CD4-positive, alpha-beta memory T cell (primary cell): ENCODE data around the gene TSHR. TPM values are rescaled to one million over a fixed set of nuclear protein-coding genes. Genes with fewer than 3 reads are reported as not detected.

Source experiments
- CTCF ChIA-PET: fragments of 350-600 bp; sonication (Branson Sonifier 250); formaldehyde crosslinking; loops from one replicate; lab custom pipeline; 2021; ENCODE audit warnings: inconsistent platforms; ENCODE audit not compliant: partially characterized antibody; lab: Charles Lee
- POLR2A ChIA-PET: fragments of 350-600 bp; sonication (Branson Sonifier 250); formaldehyde crosslinking; loops from one replicate; lab custom pipeline; 2021; ENCODE audit not compliant: partially characterized antibody; lab: Charles Lee
- DNase-seq, 5 donors: peaks; one replicate each; pipeline versions ENCODE4 v3.0.0 to v3.0.0-alpha.2; 2020 to 2022; ENCODE audit warnings: mixed read lengths in 1 of 5
- H3K27ac ChIP-seq: one replicate; pipeline ENCODE4 v1.7.0; 2013; ENCODE audit warnings: low read depth, low read length
- H3K27me3 ChIP-seq: 2 replicates; pipeline ENCODE4 v1.7.0; 2013; ENCODE audit warnings: mild to moderate bottlenecking, low read length, moderate library complexity; ENCODE audit not compliant: insufficient read depth
- H3K36me3 ChIP-seq: 2 replicates; pipeline ENCODE4 v1.7.0; 2013; ENCODE audit warnings: mild to moderate bottlenecking, low read length, moderate library complexity; ENCODE audit not compliant: insufficient read depth
- H3K4me1 ChIP-seq: 2 replicates; pipeline ENCODE4 v1.7.0; 2013; ENCODE audit warnings: mild to moderate bottlenecking, low read length, moderate library complexity; ENCODE audit not compliant: insufficient read depth
- H3K4me3 ChIP-seq, 2 donors: one replicate each; pipeline ENCODE4 v1.7.0; 2013; ENCODE audit warnings: low read length in 2 of 2, mild to moderate bottlenecking in 1 of 2
- H3K9me3 ChIP-seq, 2 donors: one replicate each; pipeline ENCODE4 v1.7.0; 2013; ENCODE audit warnings: low read length in 2 of 2, control low read depth in 1 of 2; ENCODE audit not compliant: control insufficient read depth in 1 of 2
- H3K27ac Mint-ChIP-seq, 7 donors: one replicate each; pipeline ENCODE4 v1.8.0; 2020 to 2021; ENCODE audit warnings: mixed read lengths in 7 of 7, mild to moderate bottlenecking in 6 of 7, inconsistent platforms in 3 of 7, moderate library complexity in 3 of 7
- H3K27me3 Mint-ChIP-seq, 2 donors: one replicate each; pipeline ENCODE4 v1.8.0; 2020 to 2021; ENCODE audit warnings: mixed read lengths in 2 of 2
- H3K36me3 Mint-ChIP-seq, 2 donors: one replicate each; pipeline ENCODE4 v1.8.0; 2020 to 2021; ENCODE audit warnings: mixed read lengths in 2 of 2, inconsistent platforms in 1 of 2, mild to moderate bottlenecking in 1 of 2
- H3K4me1 Mint-ChIP-seq, 4 donors: one replicate each; pipeline ENCODE4 v1.8.0; 2020 to 2021; ENCODE audit warnings: mixed read lengths in 4 of 4, mild to moderate bottlenecking in 1 of 4
- H3K4me3 Mint-ChIP-seq, 8 donors: one replicate each; pipeline ENCODE4 v1.8.0; 2020 to 2021; ENCODE audit warnings: mixed read lengths in 8 of 8, mild to moderate bottlenecking in 7 of 8, moderate library complexity in 6 of 8, inconsistent platforms in 3 of 8
- H3K9me3 Mint-ChIP-seq, 8 donors: one replicate each; pipeline ENCODE4 v1.8.0; 2020 to 2021; ENCODE audit warnings: mixed read lengths in 8 of 8, mild to moderate bottlenecking in 5 of 8, inconsistent platforms in 3 of 8, moderate library complexity in 1 of 8
- intact Hi-C: fragments of 100-400 bp; cut with micrococcal nuclease; formaldehyde crosslinking; loops from one replicate; pipeline ENCODE4 v1.15.1; 2023
- polyA plus RNA-seq, 2 donors: library from polyadenylated mRNA; unstranded; fragments of 300-500 nt; fragmentation: Illumina TruSeq; gene quantifications; one replicate each; pipeline ENCODE4 v1.2.3, GENCODE V29; 2021
- total RNA-seq, 2 experiments: library from RNA; stranded (reverse); gene quantifications; one replicate each; pipeline ENCODE4 v1.2.3, GENCODE V29; 2021

The TSHR gene
- total and polyA plus RNA-seq, 4 experiments from 2014 or later, result 0.09 to 0.84 (median 0.30) TPM; not detected in 1

GRCh38 chr14:81055971-81056370 lies 100.5 kb downstream of the TSHR start:
- peak overlapping the region in 1 of 8 donors; percentile 1 for H3K4me3 Mint-ChIP-seq
- H3K27me3 Mint-ChIP-seq, result peaks cover 1 to 10% of the 10 kb centered on the region in 2 donors
- Histone ChIP-seq H3K36me3 (no peaks in the 10 kb centered on the region), H3K9me3 (no peaks in the 10 kb centered on the region), H3K4me3 (no peak overlapping the region), H3K27ac (no peak overlapping the region), H3K27me3 (no peaks in the 10 kb centered on the region), H3K4me1 (no peaks in the 10 kb centered on the region)
- peaks cover 2 to 4% of the 10 kb centered on the region in 2 donors for H3K36me3 Mint-ChIP-seq
- no peak overlapping the region for H3K27ac Mint-ChIP-seq
- POLR2A ChIA-PET, result no interaction called here
- CTCF ChIA-PET, result no interaction called here
- intact Hi-C loops, result no loop called here
- H3K9me3 Mint-ChIP-seq, result peaks cover 0 to 31% (median 17%) of the 10 kb centered on the region in 8 donors
- H3K4me1 Mint-ChIP-seq, result no peaks in the 10 kb centered on the region
- no peak for DNase-seq

GRCh38 chr14:81062380-81062779 lies 107.0 kb downstream of the TSHR start:
- no peak overlapping the region for H3K4me3 ChIP-seq
- H3K9me3 Mint-ChIP-seq, result peaks cover 0 to 2% (median 0%) of the 10 kb centered on the region in 8 donors
- ChIA-PET POLR2A (no interaction called here), CTCF (no interaction called here)
- no peaks in the 10 kb centered on the region for H3K9me3 ChIP-seq
- no peaks in the 10 kb centered on the region for H3K27me3 ChIP-seq
- H3K36me3 ChIP-seq, result no peaks in the 10 kb centered on the region
- no peaks in the 10 kb centered on the region for H3K4me1 ChIP-seq
- H3K36me3 Mint-ChIP-seq, result no peaks in the 10 kb centered on the region
- H3K4me1 Mint-ChIP-seq, result no peaks in the 10 kb centered on the region
- H3K27me3 Mint-ChIP-seq, result peaks cover 1 to 7% of the 10 kb centered on the region in 2 donors
- no peak overlapping the region for H3K27ac ChIP-seq
- intact Hi-C loops, result no loop called here
- no peak for DNase-seq
- H3K27ac Mint-ChIP-seq, result no peak overlapping the region
- no peak overlapping the region for H3K4me3 Mint-ChIP-seq

- no peaks in the 10 kb centered on the region for H3K36me3 ChIP-seq
These were observed 107.4 kb downstream of the TSHR start for GRCh38 chr14:81062816-81063215.

GRCh38 chr14:81066672-81067071 lies 111.3 kb downstream of the TSHR start:
- H3K4me3 Mint-ChIP-seq, result no peak overlapping the region
- Histone ChIP-seq H3K4me3 (no peak overlapping the region), H3K27ac (no peak overlapping the region), H3K4me1 (no peaks in the 10 kb centered on the region), H3K27me3 (no peaks in the 10 kb centered on the region), H3K36me3 (no peaks in the 10 kb centered on the region), H3K9me3 (no peaks in the 10 kb centered on the region)
- peaks cover 0 to 21% (median 11%) of the 10 kb centered on the region in 8 donors for H3K9me3 Mint-ChIP-seq
- no peaks in the 10 kb centered on the region for H3K27me3 Mint-ChIP-seq
- POLR2A ChIA-PET, result no interaction called here
- DNase-seq, result no peak
- intact Hi-C loops, result no loop called here
- CTCF ChIA-PET, result no interaction called here
- H3K27ac Mint-ChIP-seq, result no peak overlapping the region
- H3K4me1 Mint-ChIP-seq, result no peaks in the 10 kb centered on the region
- peaks cover 4 to 7% of the 10 kb centered on the region in 2 donors for H3K36me3 Mint-ChIP-seq

More at GRCh38 chr14:81062816-81063215, 107.4 kb downstream of the TSHR start:
- Histone ChIP-seq H3K4me1 (no peaks in the 10 kb centered on the region), H3K27ac (no peak overlapping the region), H3K27me3 (no peaks in the 10 kb centered on the region), H3K4me3 (no peak overlapping the region), H3K9me3 (no peaks in the 10 kb centered on the region)
- no peaks in the 10 kb centered on the region for H3K36me3 Mint-ChIP-seq
- no peak overlapping the region for H3K27ac Mint-ChIP-seq
- POLR2A ChIA-PET, result no interaction called here
- H3K9me3 Mint-ChIP-seq, result peaks cover 0 to 2% (median 0%) of the 10 kb centered on the region in 8 donors
- H3K4me1 Mint-ChIP-seq, result no peaks in the 10 kb centered on the region
- H3K4me3 Mint-ChIP-seq, result no peak overlapping the region
- CTCF ChIA-PET, result no interaction called here
- DNase-seq, result peak in 1 of 5 donors; percentile 2
- peaks cover 1 to 7% of the 10 kb centered on the region in 2 donors for H3K27me3 Mint-ChIP-seq
- intact Hi-C loops, result no loop called here

- no peaks in the 10 kb centered on the region for H3K27me3 ChIP-seq
- no peaks in the 10 kb centered on the region for H3K9me3 ChIP-seq
- peaks cover 0 to 24% (median 11%) of the 10 kb centered on the region in 8 donors for H3K9me3 Mint-ChIP-seq
- no peak overlapping the region for H3K4me3 Mint-ChIP-seq
- no peaks in the 10 kb centered on the region for H3K4me1 Mint-ChIP-seq
- no peaks in the 10 kb centered on the region for H3K36me3 ChIP-seq
- peaks cover 4 to 7% of the 10 kb centered on the region in 2 donors for H3K36me3 Mint-ChIP-seq
- ChIA-PET CTCF (no interaction called here), POLR2A (no interaction called here)
- no peak for DNase-seq
- intact Hi-C loops, result no loop called here
- H3K27me3 Mint-ChIP-seq, result no peaks in the 10 kb centered on the region
- H3K27ac Mint-ChIP-seq, result no peak overlapping the region
- H3K4me1 ChIP-seq, result no peaks in the 10 kb centered on the region
- no peak overlapping the region for H3K27ac ChIP-seq
- H3K4me3 ChIP-seq, result no peak overlapping the region
These were observed 111.7 kb downstream of the TSHR start for GRCh38 chr14:81067156-81067555.

- Histone ChIP-seq H3K4me1 (no peaks in the 10 kb centered on the region), H3K4me3 (no peak overlapping the region), H3K36me3 (no peaks in the 10 kb centered on the region), H3K9me3 (no peaks in the 10 kb centered on the region), H3K27me3 (no peaks in the 10 kb centered on the region), H3K27ac (no peak overlapping the region)
- no peaks in the 10 kb centered on the region for H3K4me1 Mint-ChIP-seq
- H3K9me3 Mint-ChIP-seq, result peaks cover 0 to 24% (median 12%) of the 10 kb centered on the region in 8 donors
- no peak overlapping the region for H3K4me3 Mint-ChIP-seq
- ChIA-PET POLR2A (no interaction called here), CTCF (interaction anchor here (1.3 kb wide), 1 partner anchor 71 kb away, joined by 3 read pairs; no protein-coding TSS in a partner anchor)
- no peak overlapping the region for H3K27ac Mint-ChIP-seq
- DNase-seq, result no peak
- intact Hi-C loops, result no loop called here
- no peaks in the 10 kb centered on the region for H3K27me3 Mint-ChIP-seq
- peaks cover 4 to 7% of the 10 kb centered on the region in 2 donors for H3K36me3 Mint-ChIP-seq
These were observed 112.9 kb downstream of the TSHR start for GRCh38 chr14:81068176-81068782.

- Mint-ChIP-seq H3K9me3 (peaks cover 0 to 24% (median 12%) of the 10 kb centered on the region in 8 donors), H3K27ac (no peak overlapping the region), H3K27me3 (no peaks in the 10 kb centered on the region), H3K36me3 (peaks cover 4 to 7% of the 10 kb centered on the region in 2 donors), H3K4me3 (no peak overlapping the region), H3K4me1 (no peaks in the 10 kb centered on the region)
- CTCF ChIA-PET, result no interaction called here
- Histone ChIP-seq H3K9me3 (no peaks in the 10 kb centered on the region), H3K4me3 (no peak overlapping the region), H3K27me3 (no peaks in the 10 kb centered on the region), H3K27ac (no peak overlapping the region), H3K36me3 (no peaks in the 10 kb centered on the region), H3K4me1 (no peaks in the 10 kb centered on the region)
- no peak for DNase-seq
- POLR2A ChIA-PET, result no interaction called here
- intact Hi-C loops, result no loop called here
These were observed 115.1 kb downstream of the TSHR start for GRCh38 chr14:81070511-81070910.
